GM10266 (cell line): ENCODE measurements around the gene IPCEF1.

Experiments used
- DNase-seq: peaks from one replicate; pipeline ENCODE4 v3.0.0; 2012; ENCODE audit errors: extremely low spot score
- CTCF ChIP-seq: IDR thresholded peaks from 2 replicates; pipeline ENCODE4 v1.5.1; 2012; ENCODE audit warnings: mild to moderate bottlenecking, low read depth; ENCODE audit not compliant: control insufficient read depth, insufficient read depth; ENCODE audit errors: missing control alignments

Gene IPCEF1

GRCh38 chr6:154373971-154374370, 17.4 kb upstream of the IPCEF1 start:
- no peak for DNase-seq
- no peak for TF ChIP-seq CTCF

DNA sequence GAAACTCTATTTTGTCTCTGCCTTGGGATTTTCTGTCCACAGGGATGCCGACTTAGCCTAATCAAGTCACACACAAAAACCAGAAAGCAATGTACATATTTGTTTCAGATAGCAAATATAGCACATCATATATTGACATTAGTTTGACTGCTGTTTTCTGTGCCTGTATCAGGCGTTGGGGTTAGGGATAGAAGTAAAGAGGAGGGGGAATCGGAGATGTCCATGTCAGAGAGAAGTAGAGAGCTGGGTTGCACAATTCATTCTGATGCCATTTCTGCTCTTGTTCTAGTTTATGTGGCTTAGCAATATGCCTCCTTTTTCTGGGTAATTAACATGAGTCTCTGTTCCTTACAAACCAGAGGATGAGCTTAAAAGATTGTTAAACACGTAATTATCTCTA, 14.7 kb upstream of the IPCEF1 start:
- TF ChIP-seq CTCF = no peak
- no peak for DNase-seq

GRCh38 chr6:154370545-154370944, 13.9 kb upstream of the IPCEF1 start:
- peak; percentile 66 for TF ChIP-seq CTCF
- peak; percentile 34 for DNase-seq

GRCh38 chr6:154367839-154368695, 11.5 kb upstream of the IPCEF1 start:
- TF ChIP-seq CTCF = no peak
- DNase-seq = no peak

GRCh38 chr6:154367336-154367735, 10.7 kb upstream of the IPCEF1 start:
- no peak for TF ChIP-seq CTCF
- DNase-seq = no peak

- DNase-seq = no peak
- no peak for TF ChIP-seq CTCF
Observed at GRCh38 chr6:154363821-154364220, 7.2 kb upstream of the IPCEF1 start.

GRCh38 chr6:154361476-154361875, 4.9 kb upstream of the IPCEF1 start:
- no peak for DNase-seq

More at GRCh38 chr6:154361476-154361875, 4.9 kb upstream of the IPCEF1 start:
- TF ChIP-seq CTCF = no peak
